Putamen (tissue), 1 donor: ENCODE results near the gene EPHA10.

ENCODE experiments used
- DNase-seq: peaks from one replicate; pipeline ENCODE4 v3.0.0-alpha.2; 2016; ENCODE audit warnings: low spot score

The EPHA10 gene

DNA sequence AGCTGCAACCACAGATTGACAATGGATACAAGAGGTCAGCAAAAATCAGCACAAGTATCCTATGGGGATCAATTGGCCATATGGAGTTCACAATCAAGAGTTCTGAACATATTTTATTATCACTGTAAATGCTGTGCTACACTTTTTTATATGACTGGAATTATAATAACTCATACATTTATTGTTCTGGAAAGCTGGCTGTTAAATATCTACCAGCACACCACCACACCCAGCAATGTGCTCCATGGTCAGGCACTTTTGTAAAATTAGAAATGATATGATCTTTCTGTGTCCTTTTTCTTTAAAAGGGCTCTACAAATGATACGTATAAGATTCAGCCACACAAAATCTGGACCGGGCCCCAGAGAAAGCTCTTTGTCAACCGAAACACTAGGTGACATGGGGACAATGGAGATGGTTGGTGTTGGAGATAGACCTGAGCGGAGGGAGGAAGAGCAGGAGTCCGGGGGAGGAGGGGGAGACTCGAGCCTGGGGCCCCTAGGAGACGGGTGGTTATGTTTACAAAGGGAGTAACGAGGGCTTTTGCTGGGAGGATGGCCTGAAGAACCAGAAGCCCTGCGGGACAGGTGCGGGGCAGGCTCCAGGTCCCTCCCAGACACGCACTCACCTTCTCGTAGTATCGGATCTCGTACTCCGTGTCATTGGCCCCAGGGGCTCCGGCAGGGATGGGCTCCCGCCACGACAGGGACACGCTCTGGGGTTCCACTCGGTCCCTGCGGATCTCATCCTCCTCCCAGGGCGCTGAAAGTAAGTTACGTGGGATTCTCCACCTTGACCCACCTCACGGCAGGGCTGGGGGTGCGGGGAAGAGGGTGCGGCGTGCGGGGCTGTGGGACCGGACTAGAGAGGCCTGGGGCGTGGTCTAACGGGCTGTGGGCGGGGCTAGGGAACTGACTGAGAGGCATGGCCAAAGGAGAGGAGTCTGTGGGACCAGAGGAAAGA lies 30.0 kb downstream of the EPHA10 start:
- no peak for DNase-seq

DNA sequence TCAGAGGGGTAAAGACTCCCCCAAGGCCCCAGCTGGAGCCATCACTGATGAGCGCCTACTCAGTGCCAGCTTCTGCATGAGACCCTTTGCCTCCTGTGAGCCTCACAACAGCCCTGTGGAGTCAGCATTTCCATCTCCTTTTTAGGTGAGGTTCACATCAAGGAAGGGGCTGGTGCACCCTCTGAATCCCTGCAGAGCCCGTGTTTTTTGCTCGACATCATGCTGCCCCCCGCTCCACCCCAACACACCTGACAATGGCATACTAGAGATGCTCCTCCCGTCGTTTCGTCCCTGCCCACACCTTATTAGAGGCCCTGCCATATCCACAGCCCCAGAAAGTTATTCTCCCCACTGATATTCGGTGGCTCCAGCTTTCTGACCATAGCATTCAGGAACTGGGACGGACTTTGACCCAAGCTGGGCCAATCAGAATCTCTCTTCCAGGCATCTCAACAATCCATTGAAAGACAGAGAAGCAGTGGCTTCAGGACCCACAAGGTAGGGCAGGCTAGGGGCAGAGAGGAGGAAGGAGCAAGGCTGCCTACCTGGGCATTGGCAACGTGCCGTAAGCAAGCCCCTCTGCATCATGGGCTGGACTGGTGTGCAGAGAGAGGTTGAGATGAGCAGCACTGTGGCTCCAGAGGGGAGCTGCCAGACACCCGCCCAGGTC lies 32.7 kb downstream of the EPHA10 start:
- no peak for DNase-seq

DNA sequence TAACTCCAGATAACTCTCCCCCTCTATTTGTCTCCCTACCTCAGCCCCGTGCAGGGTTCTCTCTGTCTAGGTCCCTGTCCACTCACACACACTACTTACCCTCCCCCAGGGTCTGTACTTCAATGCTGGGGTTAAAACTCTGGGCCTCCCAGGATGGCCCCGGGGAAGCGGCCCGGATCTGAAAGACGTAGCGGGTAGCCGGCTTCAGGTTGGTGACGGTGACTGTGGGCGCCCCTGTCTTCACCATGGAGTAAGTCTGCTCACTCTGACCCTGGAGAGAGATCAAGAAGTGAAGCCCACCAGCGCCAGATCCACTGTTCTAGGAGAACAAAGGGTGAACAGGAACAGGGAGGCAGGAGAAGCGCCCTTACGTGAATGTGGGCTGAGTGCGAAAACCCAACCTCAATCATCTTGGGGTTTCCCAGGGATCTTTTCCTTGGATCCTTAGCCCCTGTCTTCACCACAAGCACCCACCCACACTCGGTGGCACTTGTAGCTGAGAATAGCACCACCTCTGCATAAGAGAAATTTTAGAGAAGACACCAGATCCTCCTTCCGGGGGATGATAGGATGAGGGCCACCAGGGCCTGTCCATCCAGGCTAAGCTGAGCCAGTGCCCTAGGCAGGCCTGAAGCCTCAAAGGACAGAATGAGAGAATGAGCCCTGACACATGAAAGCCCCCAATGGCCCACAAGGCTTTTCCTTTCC lies 33.5 kb downstream of the EPHA10 start:
- DNase-seq: no peak

DNA sequence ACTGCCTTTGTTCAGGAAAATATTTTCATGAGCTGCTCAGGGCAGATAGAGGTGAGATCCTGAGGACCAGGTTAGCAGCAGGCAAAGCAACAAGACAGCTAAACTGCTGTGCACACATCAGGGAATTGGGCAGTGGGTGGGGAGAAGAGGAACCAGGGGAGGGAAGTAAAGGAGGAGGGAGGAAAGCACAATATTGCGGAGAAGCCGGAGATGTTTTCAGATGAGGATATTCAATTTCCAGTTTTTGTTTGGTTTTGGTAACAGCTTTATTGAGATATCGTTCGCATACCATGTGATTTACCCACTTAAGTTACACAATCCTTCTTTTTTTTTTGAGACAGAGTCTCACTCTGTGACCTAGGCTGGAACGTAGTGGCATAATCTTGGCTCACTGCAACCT lies 34.5 kb downstream of the EPHA10 start:
- DNase-seq: no peak

DNA sequence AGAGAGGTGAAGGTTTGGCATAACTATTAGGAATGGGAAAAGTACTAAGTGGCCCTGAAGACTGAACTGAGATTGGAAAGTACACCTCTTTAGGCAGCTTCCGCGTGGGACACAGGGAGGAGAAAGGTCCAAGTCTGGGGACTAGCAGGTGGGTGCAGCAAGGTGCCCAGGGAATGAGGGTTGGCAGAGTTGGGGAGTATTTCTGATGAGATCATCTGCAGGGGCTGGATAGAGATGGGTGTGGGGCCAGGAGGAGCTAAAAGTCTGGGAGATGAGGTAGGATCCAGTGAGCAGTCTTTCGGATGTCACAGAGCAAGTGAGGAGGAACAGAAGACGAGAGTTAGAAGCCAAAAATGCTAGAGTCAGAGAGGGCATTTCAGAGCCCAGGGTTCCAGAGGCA lies 36.5 kb downstream of the EPHA10 start:
- DNase-seq: no peak

DNA sequence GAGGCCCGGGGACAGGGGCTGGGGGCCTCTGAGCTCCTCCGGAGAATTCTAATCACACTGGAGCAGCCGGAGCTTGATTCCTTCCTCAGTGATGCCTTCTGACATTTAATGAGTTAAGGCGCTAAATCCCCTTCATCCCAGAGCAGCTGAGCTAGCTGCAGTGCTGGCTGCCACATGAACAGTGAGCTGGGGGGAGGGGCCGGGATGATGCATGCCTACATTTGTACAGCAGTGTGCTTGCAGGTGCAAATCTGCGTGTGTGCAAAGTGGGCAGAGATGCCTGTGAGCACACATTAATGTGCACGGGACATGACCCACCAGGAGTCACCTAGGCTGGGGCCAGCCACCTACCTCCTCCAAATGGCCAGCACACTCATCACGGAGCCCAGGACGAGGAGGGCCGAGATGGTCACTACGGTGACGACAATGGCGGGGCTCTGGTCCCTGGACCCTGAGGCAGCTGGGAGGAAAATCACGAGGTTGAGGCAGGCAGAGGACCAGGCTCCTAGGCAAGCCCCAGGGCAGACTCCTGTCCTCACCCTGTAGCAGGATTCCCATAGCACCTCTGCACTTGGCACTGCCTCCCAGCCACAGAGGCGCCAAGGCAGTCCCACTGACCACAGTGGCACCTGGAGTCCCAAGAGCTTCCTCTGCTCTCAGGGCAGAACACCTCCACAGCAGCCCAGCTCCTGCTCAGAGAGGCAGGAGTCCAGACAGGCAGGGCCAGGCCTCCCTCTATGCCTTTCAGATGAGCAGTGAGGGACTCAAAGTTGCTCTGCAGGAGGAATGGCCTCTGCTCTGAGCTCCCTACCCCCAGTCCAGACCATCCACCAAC lies 38.0 kb downstream of the EPHA10 start:
- DNase-seq: no peak

DNA sequence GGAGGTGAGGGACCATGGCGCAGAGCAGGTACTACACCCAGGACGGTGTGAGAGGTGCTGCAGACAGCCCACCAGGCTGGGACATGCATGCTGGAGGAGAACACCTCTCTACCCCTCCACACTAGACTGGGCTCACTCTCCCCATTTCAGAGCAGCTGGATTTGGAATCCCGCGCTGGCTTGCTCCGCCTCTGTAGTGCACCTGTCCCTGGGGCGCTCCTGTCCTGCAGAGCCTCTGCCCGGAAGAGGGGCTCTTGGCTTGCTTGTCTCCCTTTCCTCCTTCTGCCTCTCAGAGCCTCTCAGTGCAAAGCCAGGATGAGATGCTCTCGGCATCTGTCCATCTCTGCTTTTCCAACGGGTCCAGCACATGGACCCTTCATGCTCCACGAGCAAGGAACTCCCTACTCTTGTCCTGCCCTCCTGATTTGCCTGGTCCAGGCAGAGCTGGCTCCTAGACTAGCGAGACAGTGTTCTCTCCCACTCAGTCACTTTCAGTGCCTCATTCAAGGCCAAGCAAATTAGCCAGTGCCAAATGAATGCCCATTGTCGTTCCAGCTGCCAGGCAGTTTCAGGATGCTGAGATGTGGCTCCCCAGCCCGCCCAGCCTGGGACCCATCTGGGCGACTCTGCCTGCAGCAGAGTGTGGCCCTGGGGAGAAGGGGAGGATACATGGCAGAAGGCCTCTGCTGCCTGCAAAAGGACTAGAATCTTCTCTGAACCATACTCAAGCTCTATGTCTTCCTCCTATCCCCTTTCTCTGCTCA lies 38.9 kb downstream of the EPHA10 start:
- DNase-seq: peak; percentile 84

DNA sequence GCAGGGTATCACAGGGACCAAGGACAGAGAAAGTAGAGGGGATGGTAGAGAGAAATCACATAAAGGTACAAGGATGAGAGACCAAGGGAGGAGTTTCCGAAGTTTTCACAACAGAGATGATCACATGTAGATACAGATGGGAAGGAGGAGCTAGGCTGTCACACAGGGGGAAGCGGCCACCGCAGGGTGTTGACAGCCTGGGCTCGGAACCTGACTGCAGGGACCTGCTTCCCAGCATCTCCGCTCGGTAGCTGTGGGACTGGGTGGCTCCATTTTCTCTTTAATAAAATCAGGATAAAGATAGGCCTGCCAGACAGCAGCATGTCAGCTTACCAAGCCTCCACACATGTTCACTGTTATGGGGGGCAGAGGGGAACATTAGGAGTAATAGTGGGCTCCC lies 40.3 kb downstream of the EPHA10 start:
- no peak for DNase-seq

DNA sequence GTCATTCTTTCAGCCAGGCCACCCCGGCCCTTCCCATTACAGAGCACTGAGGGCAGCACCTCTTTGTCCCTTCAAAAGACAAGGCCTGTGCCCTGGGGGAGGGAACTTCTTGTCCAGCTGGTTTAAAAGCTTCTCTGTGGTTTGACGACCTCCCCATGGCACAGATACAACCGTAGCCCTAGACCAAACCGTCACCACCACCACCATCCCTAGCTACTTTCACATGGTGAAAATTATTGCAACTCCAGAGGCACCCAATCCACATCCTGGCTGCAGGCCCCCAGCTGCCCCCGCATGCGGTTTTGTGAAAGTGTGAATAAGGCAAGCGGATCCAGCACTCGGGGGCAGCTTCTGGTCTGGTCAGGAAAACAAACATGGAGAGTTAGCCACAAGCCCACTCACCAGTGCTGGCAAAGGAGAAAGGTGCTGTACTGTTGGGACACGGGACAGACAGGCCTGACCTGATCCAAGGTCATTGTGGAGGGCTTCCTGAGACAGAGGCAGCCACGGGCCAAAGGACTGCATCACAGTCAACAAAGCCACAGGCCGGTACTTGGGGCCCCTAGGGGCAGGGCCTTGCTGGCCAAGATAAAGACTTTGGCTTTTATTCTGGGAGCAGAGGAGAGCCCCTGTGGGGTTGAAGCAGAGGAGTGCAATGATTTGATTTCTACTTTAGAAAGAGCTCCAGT lies 41.4 kb downstream of the EPHA10 start:
- DNase-seq: no peak

DNA sequence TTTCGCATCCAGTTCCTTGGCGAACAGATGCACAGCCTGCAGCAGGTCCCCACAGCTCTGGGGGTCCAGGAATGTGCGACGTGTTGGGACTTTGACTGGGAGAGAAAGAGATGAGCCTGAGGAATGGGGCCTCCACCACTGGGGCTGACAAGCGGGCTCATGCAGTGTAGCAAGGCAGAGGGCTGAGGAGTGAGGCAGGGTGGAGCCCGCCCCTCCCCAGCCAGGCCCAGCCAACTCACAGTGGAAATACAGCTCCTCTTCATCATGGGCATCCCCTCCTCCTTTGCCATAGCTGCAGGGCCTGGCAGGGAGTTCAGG lies 41.9 kb downstream of the EPHA10 start:
- no peak for DNase-seq

DNA sequence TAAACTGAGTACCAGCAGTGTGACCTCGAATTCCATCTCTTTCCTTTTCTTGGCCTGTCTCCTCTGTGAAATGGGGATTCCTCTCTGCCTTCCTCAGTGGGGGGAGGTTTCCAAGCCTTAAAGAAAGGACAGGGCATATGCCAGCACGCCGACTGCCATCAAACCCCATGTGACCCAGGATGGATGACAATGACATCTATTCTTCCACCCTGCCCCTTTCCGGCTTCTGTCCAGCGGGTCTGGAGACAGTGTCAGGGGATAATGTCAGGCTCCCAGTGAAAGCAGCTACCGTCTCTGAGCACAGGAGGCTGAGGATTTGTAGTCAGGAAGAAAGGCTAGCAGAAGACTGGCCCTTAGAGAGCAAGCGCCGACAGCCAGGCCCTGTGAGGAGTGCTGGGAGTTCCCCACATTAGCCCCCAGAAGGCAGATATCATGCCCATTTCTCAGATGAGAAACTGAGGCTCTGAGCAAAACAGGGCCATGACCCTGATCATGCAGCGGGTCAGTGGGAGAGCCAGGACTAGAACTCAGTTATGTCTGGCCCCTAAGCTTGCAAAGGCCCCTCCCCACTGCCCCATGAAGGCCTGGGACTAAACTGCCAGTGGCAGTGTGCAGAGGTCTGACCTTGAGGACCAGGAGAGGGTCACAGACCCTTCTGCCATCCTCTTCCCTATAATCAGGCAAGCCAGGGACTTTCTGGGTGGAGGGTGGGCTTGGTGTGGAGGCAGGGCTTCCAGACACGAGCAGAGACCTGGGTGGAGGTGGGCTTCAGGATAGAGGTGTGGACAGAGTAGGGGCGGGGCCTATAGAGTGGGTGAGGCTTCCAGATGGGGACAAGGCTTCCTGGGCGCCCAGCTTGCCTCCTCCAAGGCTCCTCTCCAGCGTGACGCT lies 42.5 kb downstream of the EPHA10 start:
- peak; percentile 91 for DNase-seq

DNA sequence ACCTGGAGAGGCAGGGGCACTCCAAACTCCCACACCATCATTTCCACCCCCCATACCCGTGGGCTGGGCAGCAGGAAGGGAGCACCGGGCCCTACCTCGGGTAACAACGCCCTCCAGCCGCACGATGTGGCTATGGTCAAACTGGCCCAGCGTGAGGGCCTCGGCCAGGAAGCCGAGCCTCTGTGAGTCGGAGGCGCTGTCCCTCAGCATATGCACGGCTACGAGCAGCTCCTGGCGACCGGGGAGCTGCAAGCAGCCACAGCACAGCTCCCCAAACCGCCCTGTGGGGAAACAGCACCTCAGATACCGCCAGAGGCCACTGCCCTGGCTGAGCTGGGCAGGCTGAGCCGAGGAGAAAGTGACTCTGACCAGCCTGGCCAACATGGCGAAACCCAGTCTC lies 43.4 kb downstream of the EPHA10 start:
- DNase-seq: no peak

DNA sequence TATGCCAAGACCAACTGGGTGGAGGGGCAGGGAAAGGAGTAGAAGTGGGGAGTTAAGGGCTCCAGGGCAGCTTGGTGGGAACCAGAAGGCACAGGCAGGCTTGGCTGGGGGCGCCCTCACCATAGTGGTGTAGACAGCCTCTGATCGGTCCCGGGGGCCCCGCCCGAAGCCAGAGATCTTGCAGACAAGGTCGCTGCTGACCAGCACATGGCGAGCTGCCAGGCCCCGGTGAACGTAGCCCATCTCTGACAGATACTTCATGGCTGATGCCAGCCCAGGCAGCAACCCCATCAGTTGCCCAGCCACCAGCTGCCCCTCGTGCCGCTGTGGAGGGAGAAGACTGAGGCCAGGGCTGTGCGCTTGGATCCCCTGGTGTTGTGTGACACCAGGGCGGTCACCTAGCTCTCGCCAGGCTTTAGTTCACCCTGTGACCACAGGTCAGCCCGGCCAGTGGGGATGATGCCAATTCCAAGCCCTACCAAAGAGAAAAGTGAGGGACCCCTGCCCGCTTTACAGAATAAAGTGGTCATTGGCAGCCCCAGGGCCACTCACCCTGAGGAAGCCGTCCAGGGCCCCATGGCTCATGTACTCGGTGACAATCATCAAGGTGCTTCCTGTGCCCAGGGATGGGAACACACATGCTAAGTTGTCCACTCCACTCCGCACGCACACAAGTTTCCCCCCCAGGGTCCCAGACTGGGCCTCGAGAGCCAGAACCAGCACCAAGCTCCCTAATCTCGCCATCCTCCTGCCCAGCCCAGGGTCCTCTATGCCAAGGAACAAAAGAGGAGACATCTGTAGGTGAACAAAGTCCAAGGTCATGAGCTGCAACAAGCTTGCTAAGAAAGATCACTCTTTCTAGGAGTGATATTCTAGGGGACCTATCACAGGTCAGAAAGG lies 44.4 kb downstream of the EPHA10 start:
- DNase-seq: no peak

DNA sequence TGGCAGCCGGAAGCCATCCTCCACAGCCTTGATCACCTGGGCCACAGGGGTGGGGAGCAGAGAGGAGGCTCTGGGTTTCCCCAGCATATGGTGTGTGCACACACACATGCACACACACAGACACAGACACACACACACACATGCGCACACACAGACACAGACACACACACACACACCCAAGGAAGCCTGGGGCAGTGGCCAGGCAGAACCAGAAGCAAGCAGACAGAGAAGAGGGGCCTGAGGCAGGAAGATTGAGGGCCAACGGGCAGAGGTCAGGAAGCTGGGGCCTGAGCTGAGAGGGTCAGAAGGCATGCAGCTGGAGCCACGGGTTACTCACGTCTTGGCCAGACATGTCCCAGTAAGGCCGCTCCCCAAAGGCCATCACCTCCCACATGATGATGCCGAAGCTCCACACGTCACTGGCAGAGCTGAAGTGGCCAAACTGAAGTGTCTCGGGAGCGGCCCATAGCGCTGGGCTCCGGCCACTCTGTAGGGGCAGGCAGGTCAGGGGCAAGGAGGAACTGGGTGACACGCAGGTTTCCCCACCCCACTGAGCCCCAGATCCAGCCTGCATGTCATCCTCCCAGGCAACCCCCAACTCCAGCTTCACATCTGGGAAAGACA lies 45.2 kb downstream of the EPHA10 start:
- DNase-seq: no peak

DNA sequence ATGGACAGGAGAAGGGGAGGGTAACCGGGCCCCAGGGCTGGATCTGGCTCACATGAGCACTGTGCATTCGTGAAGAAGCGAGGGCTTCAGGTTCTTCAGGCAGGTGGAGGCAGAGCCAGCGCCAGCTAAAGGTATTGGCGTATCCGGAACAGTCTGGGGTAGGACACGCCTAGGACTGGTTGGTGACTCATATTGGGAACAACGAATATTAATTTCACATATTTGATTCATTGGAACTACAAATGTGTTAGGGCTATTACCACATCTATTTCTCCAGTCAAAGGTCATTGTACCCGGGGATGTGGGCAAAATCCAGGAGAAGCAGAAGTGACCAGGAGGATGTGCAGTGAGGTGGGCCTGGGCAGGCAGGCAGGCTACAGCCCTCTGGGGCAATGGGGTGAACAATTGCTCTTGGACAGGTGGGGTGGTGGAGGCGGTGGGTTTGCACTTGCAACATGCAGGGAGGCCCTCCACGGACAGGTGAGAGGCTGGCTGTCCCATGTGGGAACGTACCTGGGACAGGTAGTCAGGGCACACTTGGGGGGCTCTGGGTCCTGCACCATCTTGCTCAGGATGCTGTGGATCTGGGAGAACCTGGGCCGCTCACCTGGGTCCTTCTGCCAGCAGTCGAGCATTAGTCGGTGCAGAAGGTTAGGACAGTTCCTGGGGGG lies 45.9 kb downstream of the EPHA10 start:
- DNase-seq: no peak

DNA sequence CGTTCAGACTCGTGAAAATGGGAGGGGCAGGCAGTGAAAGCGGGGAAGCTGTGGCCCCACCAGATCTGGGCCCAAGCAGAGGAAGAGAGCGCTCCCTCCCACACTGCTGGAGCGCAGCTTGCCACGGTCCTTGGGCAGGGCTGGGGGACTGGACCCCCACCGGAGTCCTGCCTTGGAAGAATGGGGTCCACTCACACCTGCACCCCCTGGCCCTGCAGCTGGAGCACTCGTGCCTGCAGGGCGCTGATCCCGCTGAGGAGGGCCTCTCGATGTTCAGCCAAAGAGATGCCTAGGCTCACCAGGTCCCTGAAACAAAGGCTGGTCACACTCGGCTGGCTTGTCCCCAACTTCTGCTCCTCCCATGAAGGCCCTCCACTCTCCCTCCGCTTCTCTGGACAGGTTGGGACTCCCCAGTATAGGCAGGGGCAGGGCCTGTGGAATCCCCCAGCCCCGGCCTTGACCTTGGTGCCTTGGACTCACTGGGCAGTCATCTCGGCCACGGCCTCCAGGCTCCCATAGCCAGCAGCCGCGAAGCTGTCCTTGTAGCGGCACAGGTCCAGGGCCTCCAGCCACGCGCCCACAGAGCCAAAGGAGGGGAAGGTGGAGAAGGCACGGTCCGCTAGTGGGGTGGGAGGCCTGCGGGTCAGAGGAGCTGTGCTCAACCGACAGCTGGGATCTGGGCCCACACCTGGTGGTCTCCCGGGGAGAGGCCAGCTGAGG lies 46.6 kb downstream of the EPHA10 start:
- DNase-seq: no peak

DNA sequence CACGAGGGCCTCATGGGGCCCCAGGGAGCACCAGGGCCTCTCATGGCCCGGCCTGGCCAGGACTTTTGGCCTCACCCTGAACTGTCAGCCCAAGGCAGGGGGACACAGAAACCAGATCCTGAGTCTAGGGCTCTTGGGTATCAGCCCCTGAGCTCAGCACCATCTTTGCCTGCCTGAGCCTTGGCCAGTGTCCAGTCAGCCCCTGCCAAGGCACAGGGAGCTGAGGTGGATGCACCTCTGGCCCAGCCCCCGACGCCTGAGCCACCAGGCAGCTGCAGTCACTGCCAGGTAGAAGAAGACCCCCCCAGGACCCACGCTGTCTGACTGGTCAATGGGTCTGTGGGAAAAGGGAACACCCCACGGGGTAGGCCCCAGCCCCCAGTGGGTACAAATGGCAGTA lies 47.3 kb downstream of the EPHA10 start:
- no peak for DNase-seq
